Heart left ventricle (tissue), 16 donors: ENCODE measurements around the gene SFTPA2. TPM values are rescaled to one million over a fixed set of nuclear protein-coding genes. Genes with fewer than 3 reads are reported as not detected.
"Not testable (repeated sequence)": the region's sequence is repeated elsewhere in the genome, so short reads cannot be mapped to it uniquely, and the experiment has no call there.

ENCODE experiments used
- ATAC-seq, 4 donors: fragments of 200-7000 bp; cut with Tn5 transposase; one replicate each; pipeline ENCODE4 v1.9.1; 2020 to 2022; ENCODE audit warnings: moderate library complexity in 4 of 4, mild to moderate bottlenecking in 3 of 4, moderate number of reproducible peaks in 1 of 4
- DNase-seq, 5 donors: peaks; one replicate each; pipeline ENCODE4 v3.0.0-alpha.2; 2020
- H3K27ac ChIP-seq, 12 donors: fragments of 200-600 bp; sonication (generic) in 4 of 12; one replicate each; pipeline versions ENCODE4 v1.5.0 to v1.8.0; 2016 to 2022; ENCODE audit warnings: mild to moderate bottlenecking in 2 of 12
- H3K27me3 ChIP-seq, 9 donors: fragments of 200-600 bp; sonication (generic) in 2 of 9; one replicate each; pipeline versions ENCODE4 v1.5.1 to v1.8.0; 2016 to 2022; ENCODE audit warnings: mild to moderate bottlenecking in 3 of 9
- H3K36me3 ChIP-seq, 9 donors: fragments of 200-600 bp; sonication (generic) in 2 of 9; one replicate each; pipeline versions ENCODE4 v1.5.0 to v1.8.0; 2018 to 2022; ENCODE audit warnings: mild to moderate bottlenecking in 2 of 9
- H3K4me1 ChIP-seq, 12 donors: fragments of 200-600 bp; sonication (generic) in 4 of 12; one replicate each; pipeline versions ENCODE4 v1.5.0 to v1.8.0; 2016 to 2022; ENCODE audit warnings: mild to moderate bottlenecking in 3 of 12
- H3K4me3 ChIP-seq, 12 donors: fragments of 200-600 bp; sonication (generic) in 4 of 12; one replicate each; pipeline versions ENCODE4 v1.5.0 to v1.8.0; 2017 to 2022; ENCODE audit warnings: mild to moderate bottlenecking in 9 of 12, moderate library complexity in 4 of 12
- H3K9me3 ChIP-seq, 12 donors: fragments of 200-600 bp; sonication (generic) in 4 of 12; one replicate each; pipeline versions ENCODE4 v1.5.0 to v1.8.0; 2016 to 2022; ENCODE audit warnings: mild to moderate bottlenecking in 1 of 12
- CTCF ChIP-seq, 12 donors: fragments of 200-600 bp; sonication (generic) in 4 of 12; IDR thresholded peaks; one replicate each; pipeline versions ENCODE4 v1.5.0 to v1.8.0; 2018 to 2022; ENCODE audit warnings: antibody characterized with exemption in 12 of 12, mild to moderate bottlenecking in 5 of 12
- POLR2A ChIP-seq, 2 donors: fragments of 450-650 bp; IDR thresholded peaks; one replicate each; pipeline ENCODE4 v1.6.1; 2017; ENCODE audit warnings: antibody characterized with exemption in 2 of 2, mild to moderate bottlenecking in 2 of 2, moderate library complexity in 2 of 2
- WGBS, 4 donors: extraction: QIAGEN DNeasy Blood & Tissue Kit in 2 of 4; methylation state at CpG; one replicate each; pipeline versions ENCODE4 v1.1.5 to v1.1.7; 2013 to 2018; 5-methylcytosine and 5-hydroxymethylcytosine counted together
- intact Hi-C, 10 donors: fragments of 100-400 bp; cut with DNase I; formaldehyde crosslinking; loops; one replicate each; pipeline versions ENCODE4 v1.11.1 to v1.14.2; 2022
- polyA plus RNA-seq, 2 donors: library from polyadenylated mRNA; stranded (reverse); fragments of 200-250 nt; gene quantifications; one replicate each; pipeline ENCODE4 v1.2.3, GENCODE V29; 2013
- total RNA-seq, 9 donors: library from RNA; depleted of rRNA in 2 of 9; stranded (reverse); fragments of >200 nt in 2 of 9; fragmentation: NEBNext Ultra II Directional in 3 of 9; extraction: Animal tissue kit (Norgen Biotek cat#: 25700) in 3 of 9; gene quantifications; one replicate each; pipeline versions ENCODE4 v1.1.0 to v1.2.4, GENCODE V29; 2016 to 2023
- donor health status: ischemic (EF 13 %, LVEDD 7.1; RV severe dilation, severe dysfunction).
- donor health status: healthy with polysubstance abuse.
- donor health status: DM: no; HTN: yes; CAD: no.
- donor health status: DM: no; HTN: no; CAD: no.
- donor health status: ischemic (EF 25% LVEDD 6.9; RV normal size, moderate dysfunction).
- donor health status: ischemic (EF 25% LVEDD 5.7; RV mildly dilated, moderate dysfunction).
- donor health status: healthy.
- donor health status: DM: yes; HTN: yes; CAD: no.
- donor health status: ischemic (EF 35%, LVEDD 5.7; RV mildly dilated, moderate dysfunction).
- donor health status: nonischemic (EF 11% LVEDD 7.7; RV severe dilation, severe dysfunction).
- donor health status: DM: yes; HTN: yes; CAD: no.
- donor health status: PGD.
- donor health status: ischemic (EF 29% LVEDD 5.4; RV normal size, mild dysfunction).
- donor health status: nonischemic (EF 23%, LVEDD 6.1; RV moderate dilation, normal function).

Gene SFTPA2
- total and polyA plus RNA-seq, 11 donors, result 1.3 TPM; not detected in 10

GRCh38 chr10:79542626-79543025 is 17.6 kb downstream of the SFTPA2 start:
- intact Hi-C loops, result no loop called here
- ATAC-seq, result no peak
- no peaks in the 10 kb centered on the region for H3K27me3 ChIP-seq

GRCh38 chr10:79540930-79541329 is 19.3 kb downstream of the SFTPA2 start:
- WGBS, 4 donors, result 63 to 100% (median 90%) methylated on average over 1 of the region's 1 CpG
- intact Hi-C loops, H3K36me3 ChIP-seq: not testable (repeated sequence)

More at GRCh38 chr10:79542626-79543025, 17.6 kb downstream of the SFTPA2 start:
- Histone ChIP-seq H3K36me3 (no peaks in the 10 kb centered on the region), H3K4me3 (no peak overlapping the region), H3K4me1 (peaks cover 0 to 9% (median 0%) of the 10 kb centered on the region in 12 donors), H3K27ac (no peak overlapping the region), H3K9me3 (no peaks in the 10 kb centered on the region)
- WGBS, 4 donors, result 47 to 68% (median 57%) methylated on average over 2 of the region's 2 CpGs
- TF ChIP-seq POLR2A (IDR thresholded peaks at IDR 0.05) (no peak), CTCF (IDR thresholded peaks at IDR 0.05) (no peak)
- no peak for DNase-seq

GRCh38 chr10:79538311-79538710 is 21.9 kb downstream of the SFTPA2 start:
- not testable (repeated sequence) for H3K9me3 ChIP-seq, ATAC-seq, DNase-seq, H3K4me1 ChIP-seq, H3K27me3 ChIP-seq, H3K36me3 ChIP-seq, H3K27ac ChIP-seq, H3K4me3 ChIP-seq
- WGBS, 4 donors, result 76 to 80% (median 79%) methylated on average over 6 of the region's 6 CpGs
- intact Hi-C loops, result loop anchor here in 1 of 10 donors (2.0 kb wide), 1 partner anchor 390 kb away; no protein-coding TSS in a partner anchor

More at GRCh38 chr10:79540930-79541329, 19.3 kb downstream of the SFTPA2 start:
- not testable (repeated sequence) for H3K4me3 ChIP-seq, H3K27me3 ChIP-seq, ATAC-seq, H3K9me3 ChIP-seq, H3K27ac ChIP-seq, H3K4me1 ChIP-seq, DNase-seq

- H3K27me3 ChIP-seq, ATAC-seq, H3K27ac ChIP-seq, H3K4me1 ChIP-seq, intact Hi-C loops, H3K9me3 ChIP-seq, H3K36me3 ChIP-seq, DNase-seq, H3K4me3 ChIP-seq: not testable (repeated sequence)
- WGBS, 4 donors, result 91 to 100% (median 98%) methylated on average over 1 of the region's 5 CpGs
Measured at GRCh38 chr10:79533903-79534175, 26.4 kb downstream of the SFTPA2 start.

- intact Hi-C loops, H3K4me1 ChIP-seq, H3K27me3 ChIP-seq, H3K4me3 ChIP-seq, DNase-seq, H3K9me3 ChIP-seq, H3K36me3 ChIP-seq, H3K27ac ChIP-seq: not testable (repeated sequence)
- WGBS, 4 donors, result 79 to 93% (median 82%) methylated on average over 7 to 11 of the region's 11 CpGs
- peak in 1 of 4 donors; percentile 36 for ATAC-seq
Measured at GRCh38 chr10:79533142-79533902, 26.9 kb downstream of the SFTPA2 start.

GRCh38 chr10:79528261-79528660 is 31.9 kb downstream of the SFTPA2 start:
- H3K9me3 ChIP-seq, H3K27ac ChIP-seq, H3K4me3 ChIP-seq, DNase-seq, H3K27me3 ChIP-seq, H3K4me1 ChIP-seq, intact Hi-C loops, ATAC-seq, H3K36me3 ChIP-seq: not testable (repeated sequence)
- 63 to 87% (median 81%) methylated on average over 1 to 4 of the region's 4 CpGs for WGBS, 4 donors

- ATAC-seq, H3K36me3 ChIP-seq, H3K27ac ChIP-seq, H3K9me3 ChIP-seq, DNase-seq, H3K4me3 ChIP-seq, intact Hi-C loops, H3K27me3 ChIP-seq, H3K4me1 ChIP-seq: not testable (repeated sequence)
- WGBS, 4 donors, result 79 to 91% (median 90%) methylated on average over 6 to 7 of the region's 8 CpGs; no CpG with 5 or more reads in 1 of the 4 donors
Measured at GRCh38 chr10:79525049-79525710, 35.0 kb downstream of the SFTPA2 start.

- ATAC-seq, H3K27me3 ChIP-seq, H3K4me1 ChIP-seq, H3K9me3 ChIP-seq, H3K36me3 ChIP-seq, H3K27ac ChIP-seq, DNase-seq, intact Hi-C loops, H3K4me3 ChIP-seq: not testable (repeated sequence)
- 75 to 91% (median 84%) methylated on average over 3 to 10 of the region's 13 CpGs for WGBS, 4 donors
Measured at GRCh38 chr10:79523157-79523853, 36.9 kb downstream of the SFTPA2 start.

GRCh38 chr10:79522464-79522863 is 37.7 kb downstream of the SFTPA2 start:
- H3K27me3 ChIP-seq, H3K4me1 ChIP-seq, H3K4me3 ChIP-seq, H3K27ac ChIP-seq, H3K36me3 ChIP-seq, intact Hi-C loops, H3K9me3 ChIP-seq, DNase-seq: not testable (repeated sequence)
- ATAC-seq, result peak in 2 of 4 donors; percentile 14 to 16
- 81 to 99% (median 92%) methylated on average over 2 to 3 of the region's 4 CpGs for WGBS, 4 donors

GRCh38 chr10:79521751-79522150 is 38.5 kb downstream of the SFTPA2 start:
- H3K4me3 ChIP-seq, intact Hi-C loops, H3K9me3 ChIP-seq, H3K27ac ChIP-seq, H3K36me3 ChIP-seq, H3K4me1 ChIP-seq, ATAC-seq, DNase-seq, H3K27me3 ChIP-seq: not testable (repeated sequence)
- 77 to 84% (median 80%) methylated on average over 5 to 6 of the region's 6 CpGs for WGBS, 4 donors
